Stimulated activated CD4-positive, alpha-beta T cell treated with anti-CD3 and anti-CD28 coated beads, Interleukin-2, amount 100 ng/mL, for 4 hours (primary cell): Measurements from ENCODE around the gene CNOT10.
"Not testable (repeated sequence)": the region's sequence is repeated elsewhere in the genome, so short reads cannot be mapped to it uniquely, and the experiment has no call there.

Experiments
- DNase-seq: peaks from one replicate; pipeline ENCODE4 v3.0.0-alpha.2; 2020; ENCODE audit warnings: low read depth

The CNOT10 gene

DNA sequence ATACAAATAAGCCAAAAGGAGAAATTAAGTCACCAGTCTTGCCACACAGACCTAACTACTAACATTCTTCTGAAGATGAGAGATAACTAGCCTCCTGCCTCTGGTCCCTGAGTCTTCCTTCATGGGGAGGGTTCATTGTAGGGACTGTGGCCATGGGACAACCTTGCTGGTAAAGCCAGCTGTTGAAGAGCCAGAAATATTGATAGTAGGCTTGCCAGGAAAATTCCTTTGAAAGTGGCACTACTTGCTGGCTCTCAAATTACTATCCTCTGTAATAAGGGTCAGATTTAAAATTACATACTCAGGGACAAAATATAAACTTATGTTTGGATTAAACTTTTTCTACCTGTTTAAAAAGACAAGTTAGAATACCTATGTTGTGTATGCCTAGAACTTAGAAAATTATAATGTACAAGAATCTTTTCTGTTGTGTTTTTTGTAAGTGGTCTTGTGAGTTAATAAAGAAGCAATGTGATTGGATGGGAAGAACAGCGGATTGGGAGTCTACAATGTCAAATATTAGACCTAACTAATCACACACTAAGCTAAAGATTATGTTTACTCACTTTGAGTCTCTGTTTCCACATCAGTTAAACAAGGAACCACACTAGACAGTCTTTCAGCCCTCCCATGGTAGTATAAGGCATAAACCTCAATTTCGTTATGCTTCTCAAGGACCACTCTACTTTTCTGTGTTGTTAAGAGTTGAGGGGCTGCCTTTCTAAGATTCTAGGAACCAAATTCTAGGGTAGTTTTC lies 72.8 kb downstream of the CNOT10 start:
- DNase-seq = no peak

DNA sequence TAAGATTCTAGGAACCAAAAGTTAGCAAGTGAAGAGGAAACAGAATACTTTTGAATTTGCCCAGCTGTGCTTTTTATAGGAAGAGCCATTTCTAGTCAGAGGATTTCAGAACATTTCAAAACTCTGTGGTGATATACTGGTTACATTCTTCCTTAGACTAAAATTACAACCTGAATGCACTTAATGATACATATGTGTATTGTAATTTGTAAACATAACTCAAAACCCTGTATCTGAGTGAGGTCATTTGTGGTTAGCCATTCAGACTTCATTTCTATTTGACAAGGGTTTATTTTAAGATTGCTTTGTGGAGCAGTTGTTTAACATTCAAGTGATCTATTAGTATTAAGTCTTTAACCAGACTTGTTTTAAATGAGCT lies 73.4 kb downstream of the CNOT10 start:
- no peak for DNase-seq

DNA sequence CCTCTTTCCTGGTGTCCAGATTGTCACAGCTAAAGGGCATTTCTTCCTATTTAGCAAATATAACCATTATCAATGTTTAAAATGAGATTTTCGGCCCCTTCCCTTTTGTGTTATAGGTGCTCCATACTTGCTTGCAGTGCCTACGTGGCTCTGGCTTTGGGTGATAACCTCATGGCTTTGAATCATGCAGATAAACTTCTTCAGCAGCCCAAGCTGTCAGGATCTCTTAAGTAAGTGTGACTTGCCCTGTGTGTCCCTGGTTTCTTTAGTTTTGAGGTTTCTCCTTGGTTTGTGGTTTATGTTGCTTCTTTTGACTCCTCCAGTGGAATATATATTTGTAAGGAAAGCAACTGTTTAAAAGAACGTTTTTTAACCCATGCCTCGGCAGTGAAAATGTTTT lies 74.4 kb downstream of the CNOT10 start:
- no peak for DNase-seq

DNA sequence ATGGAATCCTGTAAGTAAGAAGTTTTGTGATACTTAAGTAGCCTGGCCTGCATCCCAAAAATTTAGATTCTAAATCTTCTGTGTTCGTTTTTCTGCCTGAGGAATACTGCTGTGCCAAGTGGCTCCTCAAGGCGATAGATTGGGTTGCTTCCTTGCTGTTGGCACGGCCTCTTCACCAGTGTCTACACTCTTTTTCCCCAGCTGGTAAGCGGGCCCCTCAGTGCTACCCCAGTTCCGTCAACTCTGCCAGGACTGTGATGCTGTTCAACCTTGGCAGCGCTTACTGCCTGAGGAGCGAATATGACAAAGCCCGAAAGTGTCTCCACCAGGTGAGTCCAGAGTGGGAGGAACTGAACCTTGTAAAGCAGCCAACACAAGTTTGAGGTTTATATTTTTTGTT lies 79.5 kb downstream of the CNOT10 start:
- no peak for DNase-seq

DNA sequence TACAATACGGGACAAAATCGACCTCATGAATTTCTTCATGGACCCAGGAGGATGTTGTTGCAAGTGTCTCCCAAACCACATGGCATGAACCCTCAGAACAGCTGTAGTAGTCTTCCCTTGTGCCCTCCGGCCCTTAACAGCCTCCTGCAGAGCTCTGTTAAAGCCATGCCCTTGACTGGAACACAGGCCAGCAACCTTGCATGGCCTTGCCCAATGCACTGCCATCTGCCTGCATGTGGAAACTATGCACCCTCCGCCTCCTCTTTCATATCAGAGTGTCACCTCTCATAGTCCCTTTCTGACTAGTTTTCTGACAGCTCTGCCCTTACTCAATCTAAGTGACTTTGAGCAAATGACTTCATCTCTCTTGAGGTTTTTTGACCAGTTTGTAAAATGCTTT lies 93.4 kb downstream of the CNOT10 start:
- DNase-seq = no peak

DNA sequence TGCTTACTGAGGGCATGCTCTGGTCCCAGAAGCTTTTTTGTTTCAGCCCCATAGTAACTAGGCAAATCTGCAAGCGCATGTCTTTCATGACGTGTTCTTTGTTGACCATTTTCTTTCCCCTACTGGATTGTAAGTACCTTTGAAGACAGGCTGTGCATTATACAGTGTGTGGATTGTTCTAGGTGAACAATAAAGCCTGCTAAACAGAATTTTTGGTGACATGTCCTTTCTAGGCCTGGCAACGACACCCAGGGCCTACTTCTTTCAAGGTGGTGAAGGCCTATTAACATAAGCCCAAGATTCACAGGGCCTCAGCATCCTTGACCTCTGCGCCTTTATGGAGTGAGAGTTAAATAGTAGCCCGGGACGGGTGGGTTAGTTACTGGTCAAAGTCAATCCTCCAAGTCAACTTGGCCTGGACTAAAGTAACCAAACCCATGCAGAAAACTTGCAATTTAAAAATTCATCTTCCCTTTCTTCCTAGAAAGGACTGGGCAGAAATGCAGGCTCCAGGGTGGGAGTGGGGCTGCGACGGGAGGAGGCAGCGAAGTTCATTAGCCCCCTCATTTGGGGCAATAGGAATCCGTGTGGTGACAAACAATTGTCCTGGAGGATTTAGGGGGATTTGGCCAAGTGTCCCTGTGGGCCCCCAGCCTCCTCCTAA lies 95.2 kb downstream of the CNOT10 start:
- no peak for DNase-seq

DNA sequence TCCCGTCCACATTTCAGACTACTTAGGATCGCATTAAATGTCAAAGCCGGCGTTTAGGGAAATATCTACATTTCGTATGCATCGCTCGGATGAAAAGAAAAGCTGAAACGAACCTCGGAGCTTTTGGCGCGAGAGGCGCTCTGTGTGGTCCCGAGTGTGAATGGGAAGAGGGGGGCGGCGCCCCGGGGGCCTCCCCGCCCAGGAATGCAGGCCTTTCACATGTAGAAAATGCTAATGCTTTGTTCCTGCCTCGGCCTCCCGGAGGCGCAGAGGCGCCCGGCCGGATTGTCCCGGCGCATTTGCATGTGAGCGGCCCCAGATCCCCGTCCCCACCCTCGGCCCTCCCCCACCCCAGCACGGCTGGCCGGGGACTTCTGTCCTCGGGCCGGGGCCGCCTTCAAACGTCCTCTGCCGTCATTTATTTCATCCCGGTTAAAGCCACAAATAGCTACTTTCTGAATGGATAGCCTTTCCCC lies 95.8 kb downstream of the CNOT10 start:
- DNase-seq = no peak

DNA sequence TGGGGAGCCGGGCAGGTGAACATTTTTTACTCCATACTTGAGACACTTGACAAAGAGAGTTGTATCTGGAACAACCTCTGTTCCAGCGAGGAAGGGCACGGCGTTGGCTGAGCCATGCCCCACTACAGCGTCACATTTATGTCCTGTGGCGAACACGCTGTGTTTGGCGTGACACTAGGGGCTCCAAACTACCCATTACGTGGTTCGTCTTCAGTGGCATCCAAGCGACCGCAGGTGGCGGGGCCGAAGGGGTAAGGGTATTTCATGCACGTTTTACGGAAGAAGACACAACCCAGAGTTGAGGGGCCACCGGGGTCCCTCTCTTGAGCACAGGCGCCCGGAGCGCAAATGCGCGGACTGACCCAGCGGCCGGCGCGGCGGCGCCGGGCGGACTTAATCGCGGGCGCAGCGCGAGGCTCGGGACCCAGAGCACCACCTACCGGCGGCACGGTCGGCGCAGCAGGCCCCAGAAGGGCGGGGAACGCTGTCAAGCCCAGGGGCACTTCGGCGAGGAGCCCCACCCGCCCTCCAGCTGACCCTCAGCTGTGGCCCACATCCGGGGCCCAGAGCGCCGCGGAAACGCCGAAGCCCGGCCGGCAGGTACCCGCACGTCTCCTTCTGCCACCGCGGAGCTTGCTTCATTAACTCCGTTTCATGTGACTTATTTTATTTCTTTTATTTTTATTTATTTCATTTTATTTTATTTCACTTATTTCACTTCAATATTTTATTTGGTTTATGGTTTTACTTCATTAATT lies 96.4 kb downstream of the CNOT10 start:
- peak; percentile 33 for DNase-seq

DNA sequence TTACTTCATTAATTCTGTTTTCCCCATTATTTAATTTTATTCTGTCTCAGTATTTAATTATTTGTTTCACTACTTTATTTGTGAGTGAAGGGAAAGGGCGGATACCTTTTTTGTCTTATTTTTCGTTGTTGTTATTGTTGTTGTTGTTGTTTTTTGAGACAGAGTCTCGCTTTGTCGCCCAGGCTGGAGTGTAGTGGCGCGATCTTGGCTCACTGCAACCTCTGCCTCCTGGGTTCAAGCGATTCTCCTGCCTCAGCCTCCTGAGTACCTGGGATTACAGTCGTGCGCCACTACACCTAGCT lies 96.9 kb downstream of the CNOT10 start:
- DNase-seq = not testable (repeated sequence)

DNA sequence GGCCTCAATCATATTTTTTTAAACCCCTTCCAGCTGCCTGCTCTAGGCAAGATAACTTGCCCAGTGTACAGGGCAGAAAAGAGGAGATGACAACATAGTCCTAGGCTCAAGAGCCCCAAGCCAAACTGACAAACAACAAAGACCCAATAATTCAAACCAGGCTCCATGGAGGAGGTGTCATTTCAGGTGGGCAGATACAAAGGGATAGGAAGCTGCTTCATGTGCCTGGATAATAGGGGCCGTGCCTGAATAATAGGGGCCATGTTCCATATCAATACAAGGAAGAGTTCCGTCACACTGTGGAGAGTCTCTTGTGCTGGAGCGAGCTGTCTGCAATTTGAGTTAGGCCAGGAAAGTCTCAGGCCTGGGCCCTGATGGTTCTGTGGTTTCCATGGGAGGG lies 97.4 kb downstream of the CNOT10 start:
- DNase-seq = no peak

DNA sequence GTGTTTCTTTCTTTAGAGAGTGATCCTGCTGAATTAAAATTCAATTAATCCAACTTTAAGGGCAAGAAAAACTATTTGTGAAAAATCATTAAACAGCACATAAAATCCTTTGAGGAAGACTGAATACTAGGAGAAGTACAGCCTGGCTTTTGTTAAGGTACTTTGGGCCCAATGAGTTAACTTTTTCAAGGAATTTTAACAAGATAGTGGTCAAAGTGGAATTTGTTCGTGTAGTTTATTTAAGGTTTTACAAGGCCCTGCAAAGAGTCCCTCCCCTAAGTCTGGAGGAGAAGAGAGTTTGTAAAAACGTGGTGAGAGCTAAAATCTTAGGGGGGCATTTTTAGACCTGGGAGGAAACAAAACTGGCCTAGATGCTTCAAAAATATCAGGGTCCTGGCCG lies 106.8 kb downstream of the CNOT10 start:
- no peak for DNase-seq

DNA sequence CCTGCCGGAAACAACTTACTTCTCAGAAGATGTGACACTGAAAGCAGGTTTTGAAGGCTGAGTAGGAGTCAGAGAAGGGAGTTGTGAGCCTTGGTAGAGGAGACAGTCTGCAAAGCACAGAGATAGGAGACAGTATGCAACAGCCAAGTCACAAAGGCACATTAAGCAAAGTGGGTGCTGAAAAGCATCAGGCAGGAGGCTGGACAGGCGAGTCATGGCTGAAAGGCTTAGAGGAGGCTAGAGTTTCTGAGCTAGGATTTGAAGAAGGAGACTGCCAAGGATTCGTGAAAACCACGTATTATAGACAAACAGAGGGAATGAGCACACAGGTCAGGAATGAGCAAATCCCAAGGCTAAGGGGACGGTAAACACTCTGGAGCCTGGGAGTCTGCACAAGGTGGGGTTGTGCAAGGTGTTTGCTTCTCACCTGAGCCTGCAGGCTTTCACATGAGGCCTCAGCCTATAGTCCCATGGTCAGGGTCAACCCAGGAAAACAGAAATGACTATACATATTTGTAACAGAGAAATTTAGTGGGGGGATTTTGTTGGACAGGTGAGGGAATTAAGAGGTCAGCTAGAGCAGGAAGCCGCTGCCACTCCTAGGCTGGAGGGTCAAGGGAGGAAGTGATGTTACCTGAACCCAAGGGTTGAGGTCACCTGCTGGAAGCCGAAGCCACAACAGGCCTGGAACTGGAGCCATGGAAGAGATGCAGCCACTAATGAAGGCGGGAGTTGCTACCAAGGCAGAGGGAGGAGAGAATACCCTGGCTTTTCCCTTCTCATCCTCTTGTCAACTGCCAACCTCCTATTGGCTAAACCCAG lies 109.7 kb downstream of the CNOT10 start:
- DNase-seq = no peak

DNA sequence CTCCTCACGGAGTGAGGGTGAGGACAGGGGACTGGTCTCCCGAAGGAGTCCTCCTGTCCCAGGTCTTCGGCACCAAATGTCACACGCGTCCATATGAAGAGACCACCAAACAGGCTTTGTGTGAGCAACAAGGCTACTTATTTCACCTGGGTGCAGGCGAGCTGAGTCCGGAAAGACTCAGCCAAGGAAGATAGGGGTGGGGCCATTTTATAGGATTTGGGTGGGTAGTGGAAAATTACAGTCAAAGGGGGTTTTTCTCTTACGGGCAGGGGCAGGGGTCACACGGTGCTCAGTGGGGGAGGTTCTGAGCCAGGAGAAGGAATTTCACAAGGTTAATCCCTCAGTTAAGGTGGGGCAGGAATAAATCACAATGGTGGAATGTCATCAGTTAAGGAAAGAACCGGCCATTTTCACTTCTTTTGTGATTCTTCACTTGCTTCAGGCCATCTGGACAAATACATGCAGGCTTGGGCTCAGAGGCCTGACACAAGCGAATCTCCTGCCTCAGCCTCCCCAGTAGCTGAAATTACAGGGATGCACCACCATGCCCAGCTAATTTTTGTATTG lies 111.5 kb downstream of the CNOT10 start:
- not testable (repeated sequence) for DNase-seq

DNA sequence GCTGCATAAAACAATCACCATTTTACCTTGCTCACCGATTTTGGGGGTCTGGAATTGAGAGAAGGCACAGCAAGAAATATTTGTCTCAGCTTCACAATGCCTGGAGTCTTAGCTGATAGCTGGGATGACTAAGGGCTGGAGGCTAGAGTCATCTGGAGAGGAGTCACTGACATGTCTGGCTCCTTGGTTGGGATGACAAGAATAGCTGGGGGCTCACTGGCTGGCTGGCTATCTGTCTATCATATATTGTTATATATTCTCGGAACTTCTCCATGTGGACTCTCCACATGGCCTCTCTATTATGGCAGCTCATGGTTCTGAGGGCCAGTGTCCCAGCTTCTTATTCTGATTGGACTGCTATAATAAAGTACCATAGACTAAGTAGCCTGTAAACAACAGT lies 112.8 kb downstream of the CNOT10 start:
- no peak for DNase-seq

DNA sequence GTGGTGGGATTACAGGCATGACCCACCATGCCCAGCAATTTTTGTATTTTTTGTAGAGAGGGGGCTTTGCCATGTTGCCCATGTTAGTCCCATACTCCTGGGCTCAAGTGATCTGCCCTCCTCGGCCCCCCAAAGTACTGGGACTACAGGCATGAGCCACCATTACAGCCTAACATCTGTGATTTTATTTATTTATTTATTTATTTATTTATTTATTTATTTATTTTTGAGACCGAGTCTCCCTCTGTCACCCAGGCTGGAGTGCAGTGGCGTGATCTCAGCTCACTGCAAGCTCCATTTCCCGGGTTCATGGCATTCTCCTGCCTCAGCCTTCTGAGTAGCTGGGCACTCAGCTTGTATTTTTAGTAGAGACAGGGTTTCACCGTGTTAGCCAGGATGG lies 116.5 kb downstream of the CNOT10 start:
- not testable (repeated sequence) for DNase-seq

DNA sequence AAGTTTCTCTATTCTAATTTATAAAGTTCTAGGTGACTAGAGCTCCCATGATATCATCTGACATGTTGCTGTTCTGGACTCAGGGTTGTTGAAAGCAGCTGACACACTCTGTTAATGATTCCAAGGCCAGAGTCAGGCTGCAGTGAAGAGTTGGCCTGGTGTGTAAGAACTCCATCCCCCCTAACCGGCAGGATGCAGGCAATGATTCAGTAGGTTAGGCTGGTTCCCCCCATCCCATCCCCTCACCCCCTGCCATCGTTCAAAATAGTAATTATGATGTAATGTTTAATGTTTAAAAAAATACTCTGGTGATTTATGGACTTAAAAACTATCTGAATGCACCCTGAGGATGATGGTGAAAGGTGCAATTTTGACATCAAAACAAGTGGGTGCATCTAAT lies 128.2 kb downstream of the CNOT10 start:
- DNase-seq = no peak

DNA sequence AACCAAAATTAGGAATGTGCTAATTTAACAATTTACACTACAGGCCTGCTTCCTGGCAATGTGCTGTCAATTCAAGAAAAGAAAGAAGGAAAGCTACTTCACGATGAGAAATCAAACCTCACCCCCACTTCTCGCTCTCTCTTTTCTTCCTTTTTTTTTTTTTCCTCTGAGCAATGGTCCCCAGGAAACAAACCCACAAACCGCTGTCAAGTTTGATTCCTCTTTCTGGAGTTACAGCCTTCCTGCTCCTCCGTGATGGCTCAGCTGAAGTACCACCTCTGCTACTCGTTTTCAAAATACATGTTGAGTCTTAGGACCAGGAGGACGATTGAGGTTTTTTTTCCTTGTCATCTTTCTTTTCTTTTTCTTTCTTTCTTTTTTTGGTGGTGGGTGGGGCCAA lies 129.4 kb downstream of the CNOT10 start:
- no peak for DNase-seq

DNA sequence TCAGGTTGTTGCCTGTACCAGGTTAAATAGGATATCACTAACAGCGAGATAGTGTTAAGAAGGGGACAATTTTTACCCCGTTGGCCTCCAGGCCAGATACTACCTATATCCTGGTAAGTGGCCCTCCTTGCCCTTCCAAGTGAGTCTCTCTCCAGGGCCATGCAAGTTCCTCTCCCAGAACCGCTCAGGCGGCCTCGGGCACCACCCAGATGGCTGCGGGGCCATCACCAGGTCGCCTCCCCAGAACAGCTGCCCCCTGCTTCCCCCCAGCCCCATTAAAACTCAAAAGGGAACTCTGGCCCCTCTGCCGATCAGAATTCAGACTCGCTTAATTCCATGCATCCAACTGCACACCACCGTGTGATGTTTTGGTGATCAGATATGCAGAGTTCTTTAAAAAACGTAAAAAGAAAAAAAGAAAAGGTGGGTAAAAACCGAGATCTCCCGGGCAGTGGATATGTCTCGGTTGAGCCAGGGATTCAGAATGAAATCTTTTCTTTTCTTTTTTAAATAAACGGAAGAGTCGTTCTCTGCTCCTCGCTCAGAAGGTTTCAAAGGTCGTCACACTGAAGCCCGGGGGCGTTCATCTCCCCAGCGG lies 131.0 kb downstream of the CNOT10 start:
- DNase-seq = no peak

DNA sequence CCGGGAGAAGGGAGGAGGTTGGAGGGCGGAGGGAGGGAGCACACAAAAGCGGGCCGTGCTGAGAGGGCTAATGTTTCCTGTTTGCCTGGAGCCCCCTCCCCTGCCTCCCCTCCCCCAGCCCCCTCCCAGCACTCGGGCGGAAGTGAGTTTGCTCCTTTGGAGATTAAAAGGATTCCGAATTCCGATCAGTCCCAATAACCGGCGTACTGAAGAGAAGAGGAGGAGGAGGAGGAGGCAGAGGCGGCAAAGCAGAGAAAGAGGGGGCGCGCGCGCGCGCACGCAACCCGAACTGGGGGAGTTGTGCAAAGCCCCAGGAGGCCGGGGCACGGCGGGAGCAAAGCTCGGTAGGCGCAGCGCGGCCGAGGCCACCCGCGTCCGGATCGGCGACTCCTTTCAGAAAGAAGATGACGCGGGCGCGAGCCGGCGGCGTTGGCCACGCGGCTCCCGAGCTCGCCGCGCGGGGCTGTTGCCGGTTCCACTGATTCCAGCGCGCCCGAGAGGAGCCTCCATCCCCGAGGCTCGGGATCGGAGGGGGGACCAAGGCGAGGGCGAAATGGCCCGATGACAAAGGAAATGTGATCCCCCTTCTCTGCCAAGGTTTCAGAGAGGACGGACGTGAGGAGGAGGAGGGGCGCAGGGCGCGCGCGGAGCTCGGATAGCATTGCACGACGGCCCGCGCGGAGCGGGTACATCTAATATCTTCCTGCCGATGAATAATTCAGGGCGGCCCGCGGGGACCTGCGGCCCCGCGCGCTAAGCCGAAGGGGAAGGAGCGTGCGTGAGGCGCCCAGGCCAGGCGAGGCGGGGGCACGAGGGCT lies 131.7 kb downstream of the CNOT10 start:
- DNase-seq = no peak

DNA sequence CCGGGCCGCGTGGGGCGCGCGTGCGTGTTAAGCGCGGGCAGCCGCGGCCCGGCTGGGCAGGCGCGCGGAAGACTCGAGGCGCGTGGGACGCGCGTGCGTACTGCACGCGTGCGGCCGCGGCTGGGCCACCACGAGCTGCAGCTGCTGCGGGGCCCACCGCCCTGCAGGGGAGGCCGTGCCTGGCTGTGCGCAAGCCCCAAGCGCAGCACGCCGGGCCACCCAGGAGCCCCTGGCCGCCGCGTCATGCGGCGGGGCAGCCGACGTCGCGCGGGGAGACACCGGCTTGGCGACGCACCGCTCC lies 132.2 kb downstream of the CNOT10 start:
- DNase-seq = no peak
